Esophagus muscularis mucosa (tissue), 4 donors: ENCODE measurements around the gene GAS7. TPM values are rescaled to one million over a fixed set of nuclear protein-coding genes. Genes with fewer than 3 reads are reported as not detected.

Source experiments
- DNase-seq: peaks from one replicate; pipeline ENCODE4 v3.0.0-alpha.2; 2017; ENCODE audit errors: extremely low spot score
- H3K27ac ChIP-seq, 4 donors: fragments of 200-600 bp; sonication (generic); replicated peaks in 1 of 4; 1 replicate in 3 of 4; 2 replicates in 1 of 4; pipeline ENCODE4 v1.5.1; 2016 to 2019; ENCODE audit warnings: mild to moderate bottlenecking in 1 of 4
- H3K27me3 ChIP-seq, 4 donors: fragments of 200-600 bp; sonication (generic); one replicate each; pipeline versions ENCODE4 v1.5.1 to v1.6.0; 2016 to 2019
- H3K36me3 ChIP-seq, 4 donors: fragments of 200-600 bp; sonication (generic); one replicate each; pipeline ENCODE4 v1.5.1; 2016 to 2019
- H3K4me1 ChIP-seq, 4 donors: fragments of 200-600 bp; sonication (generic); one replicate each; pipeline ENCODE4 v1.5.1; 2016 to 2019
- H3K4me3 ChIP-seq, 4 donors: fragments of 200-600 bp; sonication (generic); 1 replicate in 2 of 4; 2 replicates in 2 of 4; pipeline ENCODE4 v1.5.1; 2016 to 2019; ENCODE audit warnings: mild to moderate bottlenecking in 4 of 4, moderate library complexity in 1 of 4
- H3K9me3 ChIP-seq, 4 donors: fragments of 200-600 bp; sonication (generic); 1 replicate in 3 of 4; 2 replicates in 1 of 4; pipeline ENCODE4 v1.5.1; 2016 to 2019
- EP300 ChIP-seq: sonication (generic); formaldehyde crosslinking; IDR thresholded peaks from one replicate; pipeline ENCODE4 v1.6.1; 2017; ENCODE audit warnings: antibody characterized with exemption
- POLR2A ChIP-seq: fragments of 450-650 bp; IDR thresholded peaks from one replicate; pipeline ENCODE4 v1.6.1; 2017; ENCODE audit warnings: antibody characterized with exemption, moderate library complexity, mild to moderate bottlenecking, low read depth
- POLR2AphosphoS5 ChIP-seq, 2 donors: sonication (generic); formaldehyde crosslinking; IDR thresholded peaks; one replicate each; pipeline ENCODE4 v1.6.1; 2017; ENCODE audit warnings: antibody characterized with exemption in 2 of 2
- WGBS: methylation state at CpG from one replicate; pipeline ENCODE4 v1.1.5; 2018; 5-methylcytosine and 5-hydroxymethylcytosine counted together
- intact Hi-C: fragments of 100-400 bp; cut with DNase I; formaldehyde crosslinking; loops from one replicate; pipeline ENCODE4 v1.15.1; 2023
- total RNA-seq, 4 donors: library from RNA; depleted of rRNA; stranded (reverse); fragments of >200 nt; gene quantifications; one replicate each; pipeline versions ENCODE4 v1.1.0 to v1.2.1, GENCODE V29; 2016
- TF ChIP-seq, protein P1 (sequence below), 3 experiments: fragments of 200-600 bp in 2 of 3; fragments of 450-650 bp in 1 of 3; sonication (generic) in 2 of 3; IDR thresholded peaks; one replicate each; pipeline ENCODE4 v1.5.1; 2017 to 2019; ENCODE audit warnings: antibody characterized with exemption in 3 of 3, mild to moderate bottlenecking in 2 of 3, moderate library complexity in 1 of 3

Gene GAS7
- total RNA-seq, 4 donors from 2014 or later, result 77.3 to 124 (median 86.7) TPM

DNA sequence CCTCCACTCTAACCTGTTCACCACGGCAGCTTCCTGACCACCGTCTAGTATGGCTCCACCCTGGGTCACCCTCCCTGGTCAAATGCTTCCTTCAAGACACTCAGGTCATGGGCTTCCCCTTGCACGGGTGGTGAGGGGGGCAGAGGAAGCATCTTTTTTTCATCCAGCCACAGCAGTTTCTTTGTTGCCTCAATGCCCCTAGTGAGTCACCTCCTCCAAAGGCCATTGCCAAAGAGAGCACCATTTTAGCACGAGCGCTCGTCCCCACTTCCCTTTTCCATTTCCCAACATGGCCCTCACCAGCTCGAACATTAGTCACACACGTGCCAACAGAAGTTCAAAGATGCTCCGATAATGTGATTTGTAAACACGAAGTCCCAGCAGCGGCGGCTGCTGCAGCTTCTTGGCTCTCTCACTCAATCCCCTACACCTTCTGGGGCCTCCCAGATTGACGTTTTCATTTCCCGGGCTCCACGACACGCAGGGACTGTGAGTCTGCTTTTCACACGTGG lies 134.6 kb downstream of the GAS7 start:
- no peak for DNase-seq
- no peak for TF ChIP-seq POLR2A
- peak; percentile 10 for TF ChIP-seq POLR2AphosphoS5 (IDR thresholded peaks at IDR 0.05)
- Histone ChIP-seq H3K4me3 (no peak overlapping the region), H3K27me3 (no peaks in the 10 kb centered on the region), H3K36me3 (no peaks in the 10 kb centered on the region), H3K9me3 (peaks cover 0 to 7% (median 2%) of the 10 kb centered on the region in 4 donors), H3K4me1 (peaks cover 24 to 55% (median 51%) of the 10 kb centered on the region in 4 donors), H3K27ac (peak overlapping the region in 3 of 4 donors; percentile 39 to 47 (median 41))
- 50% methylated on average over 16 of the region's 17 CpGs for WGBS
- intact Hi-C loops, result no loop called here

DNA sequence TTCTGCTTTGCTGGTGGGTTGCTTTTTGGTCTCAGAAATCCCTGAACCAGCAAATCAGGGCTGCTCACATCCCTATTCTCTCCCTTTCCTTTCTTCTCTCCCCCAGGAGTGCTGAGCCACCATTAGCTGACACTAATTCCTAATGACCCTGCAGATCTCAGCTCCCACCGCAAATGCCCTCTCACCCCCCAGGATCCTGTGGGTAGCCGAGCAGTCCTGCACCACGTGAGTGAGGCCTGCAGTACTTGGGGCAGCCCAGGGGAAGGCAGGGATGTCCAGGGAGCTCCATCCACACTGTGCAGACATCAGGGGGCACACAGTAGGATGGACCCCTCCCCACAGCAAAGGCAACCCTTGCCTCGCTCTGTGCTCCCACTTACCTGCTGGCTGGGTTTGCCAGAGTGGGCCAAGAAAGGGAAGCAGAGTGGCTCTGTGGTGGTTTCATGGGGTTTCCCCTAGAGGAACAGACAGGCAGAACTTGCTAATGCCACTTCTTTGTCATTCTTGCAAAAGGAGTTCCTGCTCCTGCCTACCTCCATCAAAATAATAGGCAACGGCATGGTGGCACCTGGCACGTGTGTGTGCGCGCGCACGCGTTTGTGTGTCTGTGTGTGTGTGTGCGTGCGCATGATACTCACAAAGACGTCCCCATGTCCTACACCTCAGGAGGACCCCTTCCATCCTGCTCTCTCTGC lies 135.6 kb downstream of the GAS7 start:
- Histone ChIP-seq H3K27ac (peak overlapping the region in 3 of 4 donors; percentile 29 to 75 (median 39)), H3K4me1 (peaks cover 20 to 53% (median 48%) of the 10 kb centered on the region in 4 donors), H3K4me3 (no peak overlapping the region), H3K36me3 (no peaks in the 10 kb centered on the region), H3K27me3 (no peaks in the 10 kb centered on the region), H3K9me3 (peaks cover 0 to 7% (median 2%) of the 10 kb centered on the region in 4 donors)
- DNase-seq, result no peak
- TF ChIP-seq, protein P1, sequence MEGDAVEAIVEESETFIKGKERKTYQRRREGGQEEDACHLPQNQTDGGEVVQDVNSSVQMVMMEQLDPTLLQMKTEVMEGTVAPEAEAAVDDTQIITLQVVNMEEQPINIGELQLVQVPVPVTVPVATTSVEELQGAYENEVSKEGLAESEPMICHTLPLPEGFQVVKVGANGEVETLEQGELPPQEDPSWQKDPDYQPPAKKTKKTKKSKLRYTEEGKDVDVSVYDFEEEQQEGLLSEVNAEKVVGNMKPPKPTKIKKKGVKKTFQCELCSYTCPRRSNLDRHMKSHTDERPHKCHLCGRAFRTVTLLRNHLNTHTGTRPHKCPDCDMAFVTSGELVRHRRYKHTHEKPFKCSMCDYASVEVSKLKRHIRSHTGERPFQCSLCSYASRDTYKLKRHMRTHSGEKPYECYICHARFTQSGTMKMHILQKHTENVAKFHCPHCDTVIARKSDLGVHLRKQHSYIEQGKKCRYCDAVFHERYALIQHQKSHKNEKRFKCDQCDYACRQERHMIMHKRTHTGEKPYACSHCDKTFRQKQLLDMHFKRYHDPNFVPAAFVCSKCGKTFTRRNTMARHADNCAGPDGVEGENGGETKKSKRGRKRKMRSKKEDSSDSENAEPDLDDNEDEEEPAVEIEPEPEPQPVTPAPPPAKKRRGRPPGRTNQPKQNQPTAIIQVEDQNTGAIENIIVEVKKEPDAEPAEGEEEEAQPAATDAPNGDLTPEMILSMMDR (IDR thresholded peaks at IDR 0.05), result no peak
- TF ChIP-seq EP300 (no peak), POLR2A (no peak), POLR2AphosphoS5 (IDR thresholded peaks at IDR 0.05) (no peak)
- intact Hi-C loops, result no loop called here
- 81% methylated on average over 11 of the region's 14 CpGs for WGBS

DNA sequence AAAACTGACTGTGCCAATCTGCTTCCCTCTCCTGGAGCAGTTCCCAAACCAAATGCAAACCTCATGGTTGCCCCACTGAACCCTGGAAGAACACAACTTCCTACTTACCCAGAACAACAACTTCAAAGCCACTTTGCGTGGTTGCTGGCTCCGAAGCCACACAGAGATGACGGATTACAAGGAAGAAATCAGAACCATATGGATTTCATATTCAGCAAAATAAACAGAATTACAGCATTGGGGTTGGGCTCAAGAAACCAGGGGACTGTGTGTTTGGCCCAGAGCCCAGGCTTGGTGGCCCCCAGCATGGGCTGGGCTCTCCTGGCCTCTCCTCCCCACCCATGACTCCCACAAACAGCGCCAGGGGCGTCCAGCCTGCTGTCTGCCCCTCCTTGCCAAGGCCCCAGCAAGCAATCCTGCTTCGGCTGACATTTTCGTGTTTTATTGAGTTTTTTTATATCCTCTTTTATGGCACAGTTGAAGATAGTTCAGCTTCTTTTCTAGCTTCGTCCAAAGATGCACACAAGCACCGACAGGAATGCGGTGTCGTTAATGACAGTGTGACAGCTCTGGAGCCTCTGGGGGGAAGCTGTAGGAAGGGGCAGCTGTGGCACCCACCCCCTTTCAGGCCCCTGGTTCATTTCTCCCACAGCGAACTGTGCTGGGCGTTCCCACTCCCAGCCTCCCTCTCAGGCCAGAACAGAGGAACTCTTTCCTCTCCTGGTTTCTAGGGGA lies 137.1 kb downstream of the GAS7 start:
- Histone ChIP-seq H3K27ac (peak overlapping the region; percentile 61 to 76 (median 71)), H3K27me3 (no peaks in the 10 kb centered on the region), H3K9me3 (peaks cover 0 to 7% (median 2%) of the 10 kb centered on the region in 4 donors), H3K4me3 (no peak overlapping the region), H3K36me3 (no peaks in the 10 kb centered on the region), H3K4me1 (peaks cover 20 to 53% (median 48%) of the 10 kb centered on the region in 4 donors)
- WGBS, result 57% methylated on average over 13 of the region's 13 CpGs
- intact Hi-C loops, result no loop called here
- TF ChIP-seq POLR2A (no peak), EP300 (no peak), POLR2AphosphoS5 (IDR thresholded peaks at IDR 0.05) (no peak)
- TF ChIP-seq, protein P1 (IDR thresholded peaks at IDR 0.05), result no peak
- DNase-seq, result no peak

DNA sequence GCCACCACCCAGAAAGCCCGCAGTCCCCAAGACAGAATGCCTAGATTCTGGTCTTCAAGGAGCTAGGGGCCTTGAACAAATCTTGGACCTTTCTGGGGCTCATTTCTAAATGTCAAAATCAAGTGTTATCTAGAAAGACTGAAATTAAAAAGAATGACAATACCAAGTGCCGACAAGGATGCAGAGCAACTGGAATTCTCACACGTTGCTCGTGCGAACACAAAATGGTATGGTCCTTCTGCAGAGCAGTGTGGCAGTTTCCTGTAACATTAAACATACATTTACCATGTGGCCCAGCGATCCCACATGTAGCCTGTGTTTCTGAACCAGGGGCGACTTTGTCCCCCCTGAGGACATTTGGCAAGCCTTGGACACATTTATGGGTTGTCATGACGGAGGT lies 137.9 kb downstream of the GAS7 start:
- DNase-seq, result no peak
- peak overlapping the region; percentile 61 to 75 (median 66) for H3K27ac ChIP-seq
- no peak for TF ChIP-seq EP300
- TF ChIP-seq POLR2AphosphoS5 (IDR thresholded peaks at IDR 0.05), result no peak
- TF ChIP-seq, protein P1 (IDR thresholded peaks at IDR 0.05), result no peak
- TF ChIP-seq POLR2A, result no peak
- H3K4me1 ChIP-seq, result peaks cover 20 to 53% (median 49%) of the 10 kb centered on the region in 4 donors
- H3K4me3 ChIP-seq, result no peak overlapping the region
- H3K36me3 ChIP-seq, result no peaks in the 10 kb centered on the region
- H3K9me3 ChIP-seq, result peaks cover 0 to 7% (median under 1%) of the 10 kb centered on the region in 4 donors
- WGBS, result 92% methylated on average over 8 of the region's 8 CpGs
- intact Hi-C loops, result no loop called here
- no peaks in the 10 kb centered on the region for H3K27me3 ChIP-seq

DNA sequence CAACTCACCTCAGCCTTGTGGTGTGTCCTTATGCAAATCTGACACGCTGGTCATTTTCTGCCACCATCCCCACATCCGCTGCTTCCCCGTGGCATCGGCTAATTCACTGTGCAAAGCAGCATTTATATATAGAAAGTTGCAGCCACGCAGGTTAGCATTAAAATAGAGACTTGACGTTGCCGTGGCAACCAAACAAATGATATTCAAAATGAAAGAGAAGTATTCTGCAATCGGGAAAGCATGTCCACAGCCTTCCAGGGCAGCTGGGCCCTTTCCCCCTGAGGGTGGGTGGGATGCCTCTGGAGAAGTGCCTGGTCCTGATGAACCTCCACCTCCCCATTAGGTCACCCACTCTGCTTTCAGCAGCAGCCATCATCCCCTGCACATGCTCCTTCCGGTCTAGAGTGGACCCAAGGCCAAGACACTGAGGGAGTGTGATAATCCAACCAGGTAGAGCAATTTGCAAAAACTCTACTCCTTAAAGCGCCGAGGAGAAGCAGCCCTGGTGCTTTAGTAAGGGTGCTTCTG lies 138.7 kb downstream of the GAS7 start:
- Histone ChIP-seq H3K27me3 (no peaks in the 10 kb centered on the region), H3K27ac (peak overlapping the region; percentile 61 to 75 (median 66)), H3K4me1 (peaks cover 20 to 60% (median 56%) of the 10 kb centered on the region in 4 donors), H3K4me3 (no peak overlapping the region), H3K9me3 (no peaks in the 10 kb centered on the region), H3K36me3 (no peaks in the 10 kb centered on the region)
- intact Hi-C loops, result no loop called here
- WGBS, result 20% methylated on average over 11 of the region's 11 CpGs
- TF ChIP-seq, protein P1 (IDR thresholded peaks at IDR 0.05), result no peak
- peak in 1 of 2 donors; percentile 44 for TF ChIP-seq POLR2AphosphoS5 (IDR thresholded peaks at IDR 0.05)
- no peak for DNase-seq
